ENCODE data around the gene CACNA2D1. TPM values are rescaled to one million over a fixed set of nuclear protein-coding genes. Genes with fewer than 3 reads are reported as not detected.

Gene CACNA2D1
- total RNA-seq, 1 experiment from 2014 or later: 0.27 TPM

- H3K36me3 ChIP-seq (ENCODE audit: control insufficient read depth in 1 of 2, insufficient read depth in 2 of 2, low read length in 2 of 2): no peaks in the 10 kb centered on the region
- no peak overlapping the region for H3K9ac ChIP-seq (ENCODE audit: low read length)
- no peak overlapping the region for H3K4me2 ChIP-seq (ENCODE audit: low read length)
- H3K79me2 ChIP-seq (ENCODE audit: insufficient read depth, low read length): no peaks in the 10 kb centered on the region
- no peak overlapping the region for H3K27ac ChIP-seq (ENCODE audit: low read depth, low read length)
- POLR2A ChIA-PET: no interaction called here
- CTCF ChIA-PET: no interaction called here
- no TSS peak for BruUV-seq (replicated peaks)
- no peak overlapping the region for H2AFZ ChIP-seq (ENCODE audit: low read depth, low read length, poor library complexity, severe bottlenecking)
- H3K9me2 ChIP-seq (ENCODE audit: insufficient read depth): no peaks in the 10 kb centered on the region
- H4K20me1 ChIP-seq (ENCODE audit: insufficient read depth): no peaks in the 10 kb centered on the region
- RAD21 ChIA-PET (ENCODE audit: low non-redundant PET in 1 of 2, low total read pairs in 2 of 2, uncharacterized antibody in 2 of 2, unreplicated experiment in 2 of 2): no interaction called here
- no peaks in the 10 kb centered on the region for H3K4me1 ChIP-seq (ENCODE audit: control insufficient read depth in 1 of 2, insufficient read depth in 2 of 2, low read length in 2 of 2)
- no peak for DNase-seq (ENCODE audit: low read depth, low spot score)
- H3K4me3 ChIP-seq (replicated peaks in 1 of 2; ENCODE audit: low read depth in 1 of 2, low read length in 2 of 2): no peak overlapping the region
- intact Hi-C loops (cut with micrococcal nuclease): no loop called here
- H3K27me3 ChIP-seq (ENCODE audit: insufficient read depth, low read length): no peaks in the 10 kb centered on the region
- TF ChIP-seq CEBPB (IDR thresholded peaks at IDR 0.05; ENCODE audit: low read depth) (no peak), ZBTB33 (IDR thresholded peaks at IDR 0.05; ENCODE audit: extremely low read depth, insufficient replicate concordance, low read length) (no peak), EGR1 (IDR thresholded peaks at IDR 0.05; ENCODE audit: low read depth) (no peak), SP1 (IDR thresholded peaks at IDR 0.05; ENCODE audit: low read depth) (no peak), EZH2phosphoT487 (IDR thresholded peaks at IDR 0.05; ENCODE audit: borderline replicate concordance) (no peak), TCF7L2 (IDR thresholded peaks at IDR 0.05; ENCODE audit: borderline replicate concordance, extremely low read depth, insufficient read depth, insufficient read length) (no peak), YY1 (IDR thresholded peaks at IDR 0.05; ENCODE audit: extremely low read depth, insufficient replicate concordance, low read depth, low read length) (no peak), SRF (IDR thresholded peaks at IDR 0.05; ENCODE audit: low read depth) (no peak)
- H3K9me3 ChIP-seq (ENCODE audit: control insufficient read depth in 1 of 2, insufficient read depth in 1 of 2, low read depth in 1 of 2, low read length in 2 of 2): no peaks in the 10 kb centered on the region
- no peak for ATAC-seq
These were observed 280.0 kb downstream of the CACNA2D1 start for GRCh38 chr7:82163586-82163985.

- Histone ChIP-seq H3K27me3 (ENCODE audit: insufficient read depth, low read length) (no peaks in the 10 kb centered on the region), H3K36me3 (ENCODE audit: control insufficient read depth in 1 of 2, insufficient read depth in 2 of 2, low read length in 2 of 2) (no peaks in the 10 kb centered on the region), H3K79me2 (ENCODE audit: insufficient read depth, low read length) (no peaks in the 10 kb centered on the region), H3K9ac (ENCODE audit: low read length) (no peak overlapping the region), H3K9me2 (ENCODE audit: insufficient read depth) (no peaks in the 10 kb centered on the region), H3K4me2 (ENCODE audit: low read length) (no peak overlapping the region), H2AFZ (ENCODE audit: low read depth, low read length, poor library complexity, severe bottlenecking) (no peak overlapping the region), H3K4me1 (ENCODE audit: control insufficient read depth in 1 of 2, insufficient read depth in 2 of 2, low read length in 2 of 2) (no peaks in the 10 kb centered on the region), H4K20me1 (ENCODE audit: insufficient read depth) (no peaks in the 10 kb centered on the region), H3K27ac (ENCODE audit: low read depth, low read length) (no peak overlapping the region), H3K4me3 (replicated peaks in 1 of 2; ENCODE audit: low read depth in 1 of 2, low read length in 2 of 2) (no peak overlapping the region), H3K9me3 (ENCODE audit: control insufficient read depth in 1 of 2, insufficient read depth in 1 of 2, low read depth in 1 of 2, low read length in 2 of 2) (no peaks in the 10 kb centered on the region)
- intact Hi-C loops (cut with micrococcal nuclease): no loop called here
- DNase-seq (ENCODE audit: low read depth, low spot score) (no peak), ATAC-seq (no peak)
- ChIA-PET POLR2A (no interaction called here), RAD21 (ENCODE audit: low non-redundant PET in 1 of 2, low total read pairs in 2 of 2, uncharacterized antibody in 2 of 2, unreplicated experiment in 2 of 2) (interaction anchor here in 1 of 2 experiments (1.2 kb wide), 1 partner anchor 567 kb away, joined by 3 read pairs; no protein-coding TSS in a partner anchor), CTCF (no interaction called here)
- TF ChIP-seq JUND (IDR thresholded peaks at IDR 0.05) (no peak), EZH2phosphoT487 (IDR thresholded peaks at IDR 0.05; ENCODE audit: borderline replicate concordance) (no peak), POLR2A (IDR thresholded peaks at IDR 0.05; ENCODE audit: borderline replicate concordance, extremely low read depth, insufficient read depth, insufficient read length) (no peak), FOSL1 (IDR thresholded peaks at IDR 0.05; ENCODE audit: low read depth) (no peak), YY1 (IDR thresholded peaks at IDR 0.05; ENCODE audit: extremely low read depth, insufficient replicate concordance, low read depth, low read length) (no peak), SP1 (IDR thresholded peaks at IDR 0.05; ENCODE audit: low read depth) (no peak), POLR2AphosphoS5 (IDR thresholded peaks at IDR 0.05; ENCODE audit: low read depth, low read length) (no peak), ELF1 (IDR thresholded peaks at IDR 0.05; ENCODE audit: borderline replicate concordance, low read depth) (no peak), ZFX (IDR thresholded peaks at IDR 0.05) (no peak), REST (IDR thresholded peaks at IDR 0.05; ENCODE audit: low read depth) (no peak), SRF (IDR thresholded peaks at IDR 0.05; ENCODE audit: low read depth) (no peak), EZH2 (IDR thresholded peaks at IDR 0.05) (no peak), CEBPB (IDR thresholded peaks at IDR 0.05; ENCODE audit: low read depth) (no peak), RAD21 (IDR thresholded peaks at IDR 0.05; ENCODE audit: low read depth) (no peak)
- no TSS peak for BruUV-seq (replicated peaks)
These were observed 281.3 kb downstream of the CACNA2D1 start for GRCh38 chr7:82162289-82162688.

Measured in HCT116 (cell line).